ENCODE data around the gene PASD1.

The PASD1 gene

GRCh38 chrX:151604931-151605330 is 41.5 kb downstream of the PASD1 start:
- POLR2A ChIA-PET, result no interaction called here
- Histone ChIP-seq H3K36me3 (ENCODE audit: control insufficient read depth in 2 of 2, insufficient read depth in 1 of 2, low read length in 2 of 2) (no peaks in the 10 kb centered on the region), H3K9me3 (ENCODE audit: control insufficient read depth, insufficient read depth, low read depth, low read length) (no peaks in the 10 kb centered on the region), H3K27ac (ENCODE audit: extremely low read depth, low read depth, low read length) (no peak overlapping the region), H3K4me1 (ENCODE audit: control insufficient read depth, insufficient read depth, low read length) (no peaks in the 10 kb centered on the region), H3K4me3 (ENCODE audit: low read depth, low read length) (no peak overlapping the region)
- CTCF ChIA-PET, result interaction anchor here (0.6 kb wide), 1 partner anchor 10 kb away, joined by 3 read pairs; no protein-coding TSS in a partner anchor
- TF ChIP-seq ZNF394 (tag by site-specific recombination; IDR thresholded peaks at IDR 0.05; ENCODE audit: borderline replicate concordance), result no peak
- no peak for TF ChIP-seq ZNF202 (tag by site-specific recombination; IDR thresholded peaks at IDR 0.05; ENCODE audit: borderline replicate concordance)
- TF ChIP-seq ZEB2 (tag by site-specific recombination; IDR thresholded peaks at IDR 0.05), result no peak
- no peak for TF ChIP-seq INSM2 (tag by site-specific recombination; IDR thresholded peaks at IDR 0.05)
- no peak for TF ChIP-seq ZNF623 (tag by site-specific recombination; IDR thresholded peaks at IDR 0.05)
- TF ChIP-seq ZNF777 (tag by site-specific recombination; IDR thresholded peaks at IDR 0.05; ENCODE audit: borderline replicate concordance), result no peak
- TF ChIP-seq ZNF660 (tag by site-specific recombination; IDR thresholded peaks at IDR 0.05), result no peak
- TF ChIP-seq ZNF26 (tag by site-specific recombination; IDR thresholded peaks at IDR 0.05), result no peak
- no peak for TF ChIP-seq ZBTB8A (tag by site-specific recombination; IDR thresholded peaks at IDR 0.05)
- no peak for TF ChIP-seq SP7 (tag by site-specific recombination; IDR thresholded peaks at IDR 0.05)
- no peak for TF ChIP-seq ZNF658 (tag by site-specific recombination; IDR thresholded peaks at IDR 0.05)
- TF ChIP-seq ZNF600 (tag by site-specific recombination; IDR thresholded peaks at IDR 0.05), result no peak
- no peak for TF ChIP-seq ZNF560 (tag by site-specific recombination; IDR thresholded peaks at IDR 0.05; ENCODE audit: borderline replicate concordance)
- no peak for TF ChIP-seq ZNF362 (tag by site-specific recombination; IDR thresholded peaks at IDR 0.05)

- H3K4me3 ChIP-seq (ENCODE audit: low read depth, low read length), result no peak overlapping the region
- CTCF ChIA-PET, result interaction anchor here (0.7 kb wide), 1 partner anchor 68 kb away, joined by 4 read pairs; no protein-coding TSS in a partner anchor
- TF ChIP-seq ZNF311 (tag by site-specific recombination; IDR thresholded peaks at IDR 0.05; ENCODE audit: borderline replicate concordance) (no peak), PRDM10 (tag by site-specific recombination; IDR thresholded peaks at IDR 0.05) (no peak), ZNF571 (tag by site-specific recombination; IDR thresholded peaks at IDR 0.05) (no peak), ZNF747 (tag by site-specific recombination; IDR thresholded peaks at IDR 0.05) (no peak), OVOL3 (tag by site-specific recombination; IDR thresholded peaks at IDR 0.05) (no peak), ZSCAN5A (tag by site-specific recombination; IDR thresholded peaks at IDR 0.05) (no peak), ZSCAN4 (tag by site-specific recombination; IDR thresholded peaks at IDR 0.05) (no peak), SCRT2 (tag by site-specific recombination; IDR thresholded peaks at IDR 0.05) (no peak), ZNF785 (tag by site-specific recombination; IDR thresholded peaks at IDR 0.05) (no peak), KLF8 (tag by site-specific recombination; IDR thresholded peaks at IDR 0.05) (no peak), ZNF664 (tag by site-specific recombination; IDR thresholded peaks at IDR 0.05) (no peak)
Measured at GRCh38 chrX:151609222-151609621, 45.7 kb downstream of the PASD1 start.

More at GRCh38 chrX:151609222-151609621, 45.7 kb downstream of the PASD1 start:
- H3K4me1 ChIP-seq (ENCODE audit: control insufficient read depth, insufficient read depth, low read length), result no peaks in the 10 kb centered on the region
- no peak overlapping the region for H3K27ac ChIP-seq (ENCODE audit: extremely low read depth, low read depth, low read length)
- no peaks in the 10 kb centered on the region for H3K9me3 ChIP-seq (ENCODE audit: control insufficient read depth, insufficient read depth, low read depth, low read length)
- no peaks in the 10 kb centered on the region for H3K36me3 ChIP-seq (ENCODE audit: control insufficient read depth in 2 of 2, insufficient read depth in 1 of 2, low read length in 2 of 2)
- POLR2A ChIA-PET, result no interaction called here

All from HEK293 (cell line).